AG08395 (cell line): ENCODE results near the gene C1QTNF5.

Source experiments
- DNase-seq: peaks from one replicate; pipeline ENCODE4 v3.0.0; 2012; ENCODE audit warnings: mixed read lengths, low spot score

The C1QTNF5 gene

GRCh38 chr11:119338318-119338890 lies 2.3 kb downstream of the C1QTNF5 start:
- DNase-seq, result peak; percentile 83

DNA sequence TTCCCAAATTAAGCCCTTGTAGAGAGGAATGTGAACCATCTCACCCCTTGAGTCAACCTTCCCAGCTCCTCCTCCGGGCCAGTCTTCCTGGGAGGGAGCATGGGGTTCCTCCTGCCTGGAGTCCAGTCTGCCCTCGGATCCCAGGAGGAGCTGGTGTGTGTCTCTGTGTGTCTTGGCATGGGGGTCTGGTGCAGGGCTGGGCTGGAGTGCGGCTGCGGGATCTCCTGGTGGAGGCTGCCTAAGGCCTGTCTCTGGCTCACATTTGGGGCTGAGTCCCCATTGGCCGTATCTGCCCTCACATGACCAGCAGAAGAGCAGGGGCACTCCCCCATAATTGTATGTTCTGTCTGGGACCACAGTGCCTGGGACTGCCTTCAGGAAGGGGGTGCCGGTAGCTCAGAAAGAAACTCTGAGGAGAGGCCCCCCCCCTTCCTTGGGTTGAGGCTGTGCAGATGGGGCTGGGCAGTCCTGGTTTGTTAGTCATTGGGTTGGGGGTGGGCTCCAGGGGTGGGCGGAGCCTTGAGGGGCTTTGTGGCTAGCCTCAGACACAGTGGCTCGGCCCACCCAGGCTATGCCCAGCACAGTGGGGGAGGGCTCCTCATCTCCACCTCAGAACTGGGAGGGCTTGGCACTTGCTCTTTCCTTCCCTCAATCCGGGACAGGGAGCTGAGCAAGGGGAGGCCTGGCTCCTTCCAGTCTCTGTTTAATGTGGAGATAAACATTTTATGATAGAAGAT lies 2.9 kb downstream of the C1QTNF5 start:
- DNase-seq, result peak; percentile 47

DNA sequence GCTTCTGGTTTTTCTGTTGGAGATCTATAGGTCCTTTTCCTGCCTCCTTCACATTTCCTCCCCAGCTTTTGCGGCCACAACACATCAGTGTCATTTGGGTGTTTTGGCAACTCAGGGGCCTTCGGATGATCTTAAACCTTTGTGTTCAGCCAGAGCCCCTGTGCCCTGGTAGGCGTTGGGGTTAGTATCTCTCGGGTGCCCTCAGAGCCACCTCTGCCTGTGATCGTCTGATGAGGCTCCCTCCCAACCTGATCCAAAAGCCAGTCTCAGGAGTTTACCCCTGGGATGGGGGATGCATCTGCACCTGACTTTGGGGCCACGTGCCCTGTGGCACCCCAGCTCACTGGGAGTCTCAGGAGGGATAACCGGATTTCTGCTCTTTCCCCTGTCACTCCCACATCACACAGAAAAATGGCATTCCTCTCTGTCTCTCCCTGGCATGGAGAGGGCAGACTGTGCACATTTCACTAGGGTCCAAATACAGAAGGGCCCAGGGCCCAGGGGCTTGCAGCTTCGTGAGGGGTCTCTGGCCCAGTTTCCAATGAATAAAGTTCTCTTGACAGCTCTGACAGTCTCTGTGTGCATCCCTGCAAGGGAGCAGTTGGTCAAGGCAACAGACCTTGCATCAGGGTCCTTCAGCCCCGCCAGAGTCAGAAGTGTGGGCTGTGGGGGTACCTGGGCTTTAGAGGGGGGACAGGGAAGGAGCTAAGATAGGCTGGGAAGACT lies 3.8 kb downstream of the C1QTNF5 start:
- DNase-seq, result no peak

GRCh38 chr11:119335655-119336543 lies 4.8 kb downstream of the C1QTNF5 start:
- DNase-seq, result no peak

GRCh38 chr11:119335091-119335654 lies 5.5 kb downstream of the C1QTNF5 start:
- DNase-seq, result no peak

GRCh38 chr11:119334174-119334930 lies 6.3 kb downstream of the C1QTNF5 start, which contains the start of gene RNF26:
Gene RNF26, plus strand, starts transcription at chr11:119334527. Its CDS starts 596 bp downstream, at chr11:119335123.
- peak; percentile 100 for DNase-seq

DNA sequence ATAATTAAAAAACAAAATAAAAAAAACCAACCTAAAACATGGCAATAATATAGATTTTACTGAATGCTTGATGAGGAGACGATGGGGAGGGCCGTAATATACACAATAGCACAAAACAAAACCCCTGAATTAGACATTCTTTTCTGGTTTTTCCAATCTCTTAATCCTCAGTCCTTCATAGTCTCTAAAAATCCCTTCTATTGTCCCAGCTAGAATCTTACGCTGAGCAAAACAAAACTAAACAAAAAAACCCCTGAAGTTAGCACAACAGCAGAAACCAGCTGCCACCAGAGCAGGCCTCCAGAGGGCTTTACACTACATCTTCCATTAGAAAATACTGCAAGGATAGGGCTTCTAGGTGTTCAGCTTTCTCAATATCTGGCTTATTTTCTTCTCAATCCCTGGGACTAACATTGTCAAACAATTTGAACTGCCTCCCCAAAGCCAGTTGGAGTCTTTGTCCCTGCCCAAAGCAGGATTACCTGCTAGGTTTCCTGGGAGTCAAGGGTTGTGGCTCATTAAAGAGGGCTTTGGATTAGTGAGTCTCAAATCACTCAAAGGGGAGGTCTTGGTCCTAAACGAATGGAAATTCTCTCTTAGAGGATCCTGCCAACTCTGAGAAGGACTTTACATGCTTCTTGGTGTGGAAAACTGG lies 8.4 kb downstream of the C1QTNF5 start:
- no peak for DNase-seq

DNA sequence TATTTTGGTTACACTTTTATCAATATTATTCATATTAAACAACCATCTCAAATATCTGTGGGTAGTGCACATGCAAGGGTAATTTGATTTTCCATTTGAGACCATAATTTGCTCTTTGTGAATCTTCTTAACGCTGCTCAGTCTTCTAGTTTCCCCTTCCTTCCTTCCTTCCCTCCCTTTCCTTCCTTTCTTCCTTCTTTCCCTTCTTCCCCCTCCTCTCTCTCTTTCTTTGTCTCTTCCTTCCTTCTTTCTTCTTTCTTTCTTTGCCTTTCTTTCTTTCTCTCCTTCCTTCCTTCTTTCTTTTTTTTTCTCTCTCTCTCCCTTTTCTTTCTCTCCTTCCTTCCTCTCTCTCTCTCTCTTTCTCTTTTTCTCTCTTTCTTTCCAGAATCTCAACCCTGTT lies 10.4 kb downstream of the C1QTNF5 start:
- no peak for DNase-seq

- no peak for DNase-seq
Observed at GRCh38 chr11:119329320-119329719, 11.4 kb downstream of the C1QTNF5 start.

DNA sequence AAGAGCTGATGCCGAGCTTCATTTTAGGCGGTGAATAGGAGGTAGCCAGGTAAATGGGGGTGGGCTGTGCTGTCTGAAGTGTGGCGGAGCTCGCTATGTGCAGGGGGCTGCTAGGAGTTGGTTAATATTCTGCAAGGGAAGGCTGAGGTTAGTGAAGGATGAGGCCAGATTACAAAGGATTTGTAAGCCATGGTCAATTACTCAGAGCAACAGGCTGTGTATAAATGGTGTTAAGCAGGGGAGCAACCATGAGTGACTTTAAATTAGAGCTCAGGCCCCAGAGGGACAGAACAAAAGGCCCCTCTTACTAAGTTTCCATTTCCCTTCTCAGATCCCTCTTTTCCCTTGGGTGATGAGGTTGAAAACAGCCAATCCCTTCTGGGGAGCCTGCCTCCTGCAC lies 16.5 kb downstream of the C1QTNF5 start:
- no peak for DNase-seq

- DNase-seq, result peak; percentile 79
Observed at GRCh38 chr11:119323532-119324033, 17.1 kb downstream of the C1QTNF5 start.

GRCh38 chr11:119322921-119323531 lies 17.7 kb downstream of the C1QTNF5 start:
- no peak for DNase-seq

- no peak for DNase-seq
Observed at GRCh38 chr11:119322360-119322739, 18.3 kb downstream of the C1QTNF5 start.

DNA sequence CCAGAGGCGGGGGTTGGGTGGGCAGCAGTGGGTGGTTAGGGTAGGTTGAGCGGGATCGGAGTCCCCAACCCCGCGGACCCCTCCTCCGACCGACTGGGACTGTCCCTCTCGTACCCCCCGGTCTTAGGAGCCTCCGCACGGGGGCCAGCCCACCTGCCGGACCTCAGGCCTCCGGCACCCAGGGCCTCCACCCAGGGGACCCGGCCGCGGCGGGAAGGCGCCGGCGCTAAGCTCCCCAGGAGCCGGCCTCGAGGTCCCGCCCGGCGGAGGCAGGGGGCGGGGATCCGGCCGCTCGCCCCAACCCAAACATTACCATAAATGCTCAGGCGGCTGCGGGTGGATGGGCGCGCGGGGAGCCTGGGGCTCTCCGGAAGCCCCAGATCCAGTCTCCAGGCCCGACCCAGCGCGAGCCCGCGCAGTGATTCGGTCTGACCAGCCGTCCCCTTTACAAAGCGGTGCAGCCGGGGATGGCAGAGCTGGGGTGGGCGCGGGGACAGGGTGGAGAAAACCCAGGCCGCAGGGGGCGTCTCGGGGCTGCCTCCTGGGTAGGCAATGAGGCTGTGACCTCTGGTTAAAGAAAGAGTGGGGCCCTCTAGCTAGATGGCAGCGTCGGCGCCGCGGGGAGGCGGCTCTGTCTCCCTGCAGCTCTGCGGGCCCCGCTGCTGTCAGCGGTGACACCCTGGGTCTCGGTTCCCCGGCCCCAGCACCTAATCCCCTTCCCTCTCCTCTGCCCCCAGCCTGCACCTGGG lies 19.7 kb downstream of the C1QTNF5 start:
- DNase-seq, result peak; percentile 67

DNA sequence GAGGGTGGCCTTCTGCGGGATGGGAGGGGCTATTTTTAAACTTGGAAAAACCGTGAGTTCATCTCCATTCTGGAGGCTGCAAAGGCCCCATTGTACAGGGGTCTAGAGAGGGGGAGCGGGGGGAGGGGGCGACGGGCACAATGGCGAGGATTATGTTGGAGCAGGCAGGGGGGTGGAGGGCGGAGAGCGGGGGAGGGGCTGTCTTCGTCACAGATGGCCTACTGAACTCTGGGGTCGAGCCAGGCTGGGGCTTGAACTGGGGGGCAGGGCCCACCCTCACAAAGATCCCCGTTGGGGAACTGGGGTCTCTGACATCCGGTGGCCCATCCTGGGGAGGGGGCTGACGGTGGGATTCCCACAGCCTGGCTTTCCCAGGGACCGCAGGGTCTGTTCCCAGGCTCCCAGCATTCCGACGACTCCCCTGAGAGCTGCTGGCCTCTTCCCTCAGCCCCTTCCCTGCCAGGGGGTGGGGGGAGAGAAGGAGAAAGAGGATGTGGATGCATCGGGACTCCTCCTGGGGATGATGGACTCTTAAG lies 20.4 kb downstream of the C1QTNF5 start:
- DNase-seq, result no peak

- no peak for DNase-seq
Observed at GRCh38 chr11:119319700-119320239, 20.9 kb downstream of the C1QTNF5 start.

- no peak for DNase-seq
Observed at GRCh38 chr11:119319136-119319699, 21.5 kb downstream of the C1QTNF5 start.
